Ishikawa (cell line): ENCODE results near the gene CIAO2B.

Experiments
- EP300 ChIP-seq: IDR thresholded peaks from 2 replicates; pipeline ENCODE4 v1.6.1; 2012; ENCODE audit warnings: borderline replicate concordance
- YY1 ChIP-seq: IDR thresholded peaks from 2 replicates; pipeline ENCODE4 v1.6.1; 2012; ENCODE audit warnings: low read depth

DNA sequence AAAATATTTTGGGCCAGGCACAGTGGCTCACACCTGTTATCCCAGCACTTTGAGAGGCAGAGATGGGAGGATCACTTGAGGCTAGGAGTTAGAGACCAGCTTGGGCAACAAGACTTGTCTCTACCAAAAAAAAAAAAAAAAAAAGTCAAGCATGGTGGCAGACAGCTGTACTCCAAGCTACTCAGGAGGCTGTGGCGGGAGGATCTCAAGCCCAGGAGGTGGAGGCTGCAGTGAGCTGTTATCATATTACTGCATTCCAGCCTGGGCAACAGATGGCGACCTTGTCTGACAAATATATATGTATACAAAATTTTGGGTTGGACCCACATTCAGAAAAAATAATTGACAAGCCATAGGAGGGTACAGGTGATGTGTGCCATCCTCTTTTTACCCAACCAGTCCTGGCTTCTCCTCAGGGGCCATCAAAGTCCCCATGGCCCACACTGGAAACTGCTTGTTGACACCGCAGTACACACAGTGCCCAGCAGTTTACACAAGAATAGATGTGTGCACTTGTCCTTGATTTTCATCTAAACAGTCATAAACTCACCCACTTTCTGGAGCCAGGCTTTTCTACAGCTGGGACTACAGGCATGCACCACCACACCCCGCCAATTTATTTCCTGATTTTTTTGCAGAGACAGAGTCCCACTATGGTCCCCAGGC is 2.8 kb upstream of the CIAO2B start:
- no peak for TF ChIP-seq EP300
- no peak for TF ChIP-seq YY1
